ENCODE results near the gene ZDHHC18.

ZDHHC18 gene

GRCh38 chr1:26788515-26788785 is 38.0 kb upstream of the ZDHHC18 start:
- TF ChIP-seq CTCF (IDR thresholded peaks at IDR 0.05) (no peak), ZFX (IDR thresholded peaks at IDR 0.05; ENCODE audit: borderline replicate concordance) (no peak)
- H3K27ac ChIP-seq: peak overlapping the region; percentile 97

- TF ChIP-seq CTCF (IDR thresholded peaks at IDR 0.05) (peak; percentile 96), ZFX (IDR thresholded peaks at IDR 0.05; ENCODE audit: borderline replicate concordance) (no peak)
- peak overlapping the region; percentile 97 for H3K27ac ChIP-seq
Measured at GRCh38 chr1:26788836-26789611, 37.5 kb upstream of the ZDHHC18 start.

- TF ChIP-seq ZFX (IDR thresholded peaks at IDR 0.05; ENCODE audit: borderline replicate concordance): no peak
- TF ChIP-seq CTCF (IDR thresholded peaks at IDR 0.05): no peak
- H3K27ac ChIP-seq: peak overlapping the region; percentile 97
Measured at GRCh38 chr1:26789612-26789865, 36.9 kb upstream of the ZDHHC18 start.

- TF ChIP-seq ZFX (IDR thresholded peaks at IDR 0.05; ENCODE audit: borderline replicate concordance) (no peak), CTCF (IDR thresholded peaks at IDR 0.05) (no peak)
- H3K27ac ChIP-seq: 0 out of 2 replicates have a peak overlapping the region, but pooled peaks have one; percentile 97
Measured at GRCh38 chr1:26789931-26790330, 36.6 kb upstream of the ZDHHC18 start.

GRCh38 chr1:26790551-26790953 is 35.9 kb upstream of the ZDHHC18 start:
- H3K27ac ChIP-seq: no peak overlapping the region
- no peak for TF ChIP-seq CTCF (IDR thresholded peaks at IDR 0.05)
- no peak for TF ChIP-seq ZFX (IDR thresholded peaks at IDR 0.05; ENCODE audit: borderline replicate concordance)

- TF ChIP-seq CTCF (IDR thresholded peaks at IDR 0.05): no peak
- no peak for TF ChIP-seq ZFX (IDR thresholded peaks at IDR 0.05; ENCODE audit: borderline replicate concordance)
- no peak overlapping the region for H3K27ac ChIP-seq
Measured at GRCh38 chr1:26791148-26791547, 35.3 kb upstream of the ZDHHC18 start.

GRCh38 chr1:26791626-26792025 is 34.9 kb upstream of the ZDHHC18 start:
- no peak for TF ChIP-seq ZFX (IDR thresholded peaks at IDR 0.05; ENCODE audit: borderline replicate concordance)
- no peak for TF ChIP-seq CTCF (IDR thresholded peaks at IDR 0.05)
- no peak overlapping the region for H3K27ac ChIP-seq
